SK-N-SH treated with all-trans-retinoic acid at 6 μM for 48 hours (cell line): ENCODE results near the gene SLC41A3.

Experiments
- ATAC-seq: fragments of 200-7000 bp; cut with Tn5 transposase; 3 replicates; pipeline ENCODE4 v1.9.1; 2020; ENCODE audit warnings: mild to moderate bottlenecking, moderate library complexity
- ARNTL ChIP-seq: fragments of 450-650 bp; formaldehyde crosslinking; IDR thresholded peaks from 2 replicates; pipeline ENCODE4 v1.5.0; 2020; ENCODE audit warnings: low read depth, mild to moderate bottlenecking, moderate library complexity, borderline replicate concordance
- BACH2 ChIP-seq: fragments of 250-450 bp; sonication (Bioruptor Pico); IDR thresholded peaks from 2 replicates; pipeline ENCODE4 v1.9.0; 2021; ENCODE audit warnings: mild to moderate bottlenecking, borderline replicate concordance
- CREB5 ChIP-seq: fragments of 250-450 bp; sonication (Bioruptor Pico); IDR thresholded peaks from 2 replicates; pipeline ENCODE4 v1.5.1; 2020; ENCODE audit warnings: low read depth, mild to moderate bottlenecking, moderate library complexity
- CSRNP3 ChIP-seq: fragments of 250-450 bp; sonication (Bioruptor Pico); IDR thresholded peaks from 2 replicates; pipeline ENCODE4 v1.5.1; 2021; ENCODE audit warnings: mild to moderate bottlenecking, moderate library complexity
- ESRRG ChIP-seq: fragments of 250-450 bp; sonication (Bioruptor Pico); IDR thresholded peaks from 2 replicates; pipeline ENCODE4 v1.6.1; 2021; ENCODE audit warnings: mild to moderate bottlenecking
- GLIS3 ChIP-seq: fragments of 250-450 bp; sonication (Bioruptor Pico); IDR thresholded peaks from 2 replicates; pipeline ENCODE4 v1.5.0; 2020; ENCODE audit warnings: mild to moderate bottlenecking, moderate library complexity
- ISL1 ChIP-seq: fragments of 250-450 bp; sonication (Bioruptor Pico); IDR thresholded peaks from 2 replicates; pipeline ENCODE4 v2.1.2; 2022; ENCODE audit warnings: mild to moderate bottlenecking, moderate library complexity
- OSR1 ChIP-seq: fragments of 250-450 bp; sonication (Bioruptor Pico); IDR thresholded peaks from 2 replicates; pipeline ENCODE4 v1.8.0; 2022; ENCODE audit warnings: moderate library complexity, mild to moderate bottlenecking, inconsistent platforms
- PATZ1 ChIP-seq: fragments of 250-450 bp; sonication (Bioruptor Pico); IDR thresholded peaks from 2 replicates; pipeline ENCODE4 v1.8.0; 2020; ENCODE audit warnings: mild to moderate bottlenecking, moderate library complexity, borderline replicate concordance
- POU6F1 ChIP-seq: fragments of 250-450 bp; sonication (Bioruptor Pico); IDR thresholded peaks from 2 replicates; pipeline ENCODE4 v1.8.0; 2021; ENCODE audit warnings: low read depth, mild to moderate bottlenecking, moderate library complexity, borderline replicate concordance
- PPARA ChIP-seq: fragments of 250-450 bp; sonication (Bioruptor Pico); IDR thresholded peaks from 2 replicates; pipeline ENCODE4 v1.5.0; 2020; ENCODE audit warnings: mild to moderate bottlenecking, borderline replicate concordance
- RARB ChIP-seq: fragments of 250-450 bp; sonication (Bioruptor Pico); IDR thresholded peaks from 2 replicates; pipeline ENCODE4 v1.8.0; 2021; ENCODE audit warnings: mild to moderate bottlenecking, moderate library complexity
- SNAI2 ChIP-seq: fragments of 250-450 bp; sonication (Bioruptor Pico); IDR thresholded peaks from 2 replicates; pipeline ENCODE4 v1.5.0; 2020; ENCODE audit warnings: mild to moderate bottlenecking, moderate library complexity
- TCF4 ChIP-seq: fragments of 250-450 bp; sonication (Bioruptor Pico); IDR thresholded peaks from 2 replicates; pipeline ENCODE4 v1.8.0; 2021; ENCODE audit warnings: mild to moderate bottlenecking, moderate library complexity, borderline replicate concordance
- TOX ChIP-seq: fragments of 250-450 bp; sonication (Bioruptor Pico); IDR thresholded peaks from 2 replicates; pipeline ENCODE4 v1.8.0; 2021; ENCODE audit warnings: mild to moderate bottlenecking, moderate library complexity, borderline replicate concordance
- TSHZ2 ChIP-seq: fragments of 250-450 bp; sonication (Bioruptor Pico); IDR thresholded peaks from 2 replicates; pipeline ENCODE4 v1.5.0; 2020; ENCODE audit warnings: mild to moderate bottlenecking, moderate library complexity
- ZC3H10 ChIP-seq: fragments of 250-450 bp; sonication (Bioruptor Pico); IDR thresholded peaks from 2 replicates; pipeline ENCODE4 v1.5.1; 2021; ENCODE audit warnings: mild to moderate bottlenecking, moderate library complexity
- ZFP3 ChIP-seq: fragments of 250-450 bp; sonication (Bioruptor Pico); IDR thresholded peaks from 2 replicates; pipeline ENCODE4 v1.5.0; 2020; ENCODE audit warnings: mild to moderate bottlenecking, moderate library complexity
- ZFP30 ChIP-seq: fragments of 450-650 bp; formaldehyde crosslinking; IDR thresholded peaks from 2 replicates; pipeline ENCODE4 v1.5.0; 2022; ENCODE audit warnings: mild to moderate bottlenecking, moderate library complexity
- ZNF565 ChIP-seq: fragments of 450-650 bp; formaldehyde crosslinking; conservative IDR thresholded peaks from 2 replicates; pipeline ENCODE4 v1.5.0; 2020; ENCODE audit warnings: low read depth, mild to moderate bottlenecking, moderate library complexity
- ZNF70 ChIP-seq: fragments of 450-650 bp; formaldehyde crosslinking; IDR thresholded peaks from 2 replicates; pipeline ENCODE4 v1.5.0; 2020; ENCODE audit warnings: mild to moderate bottlenecking, moderate library complexity
- ZNF8 ChIP-seq: fragments of 450-650 bp; formaldehyde crosslinking; IDR thresholded peaks from 2 replicates; pipeline ENCODE4 v1.5.0; 2020; ENCODE audit warnings: mild to moderate bottlenecking, moderate library complexity

Gene SLC41A3

GRCh38 chr3:126124148-126124868, 40.4 kb upstream of the SLC41A3 start:
- TF ChIP-seq PATZ1 (CRISPR knock-in tag) (no peak), OSR1 (CRISPR knock-in tag) (no peak), POU6F1 (CRISPR knock-in tag) (no peak), BACH2 (CRISPR knock-in tag) (no peak), GLIS3 (CRISPR knock-in tag) (no peak), SNAI2 (CRISPR knock-in tag) (no peak), ZNF70 (CRISPR knock-in tag) (no peak), ESRRG (no peak), ZFP30 (CRISPR knock-in tag) (no peak), ARNTL (no peak), TOX (CRISPR knock-in tag) (no peak), PPARA (CRISPR knock-in tag) (no peak), TSHZ2 (CRISPR knock-in tag) (no peak), ZNF565 (no peak), ZC3H10 (CRISPR knock-in tag) (no peak), CREB5 (no peak)
- no peak for ATAC-seq

GRCh38 chr3:126121632-126122031, 37.7 kb upstream of the SLC41A3 start:
- no peak for TF ChIP-seq ZNF565
- TF ChIP-seq ZFP3 (CRISPR knock-in tag), result no peak
- no peak for TF ChIP-seq ISL1 (CRISPR knock-in tag)
- TF ChIP-seq ZFP30 (CRISPR knock-in tag), result no peak
- no peak for TF ChIP-seq OSR1 (CRISPR knock-in tag)
- TF ChIP-seq PPARA (CRISPR knock-in tag), result no peak
- no peak for TF ChIP-seq PATZ1 (CRISPR knock-in tag)
- no peak for TF ChIP-seq TCF4
- no peak for TF ChIP-seq RARB (CRISPR knock-in tag)
- no peak for TF ChIP-seq ZC3H10 (CRISPR knock-in tag)
- TF ChIP-seq ZNF70 (CRISPR knock-in tag), result no peak
- no peak for TF ChIP-seq ARNTL
- TF ChIP-seq POU6F1 (CRISPR knock-in tag), result no peak
- no peak for TF ChIP-seq CSRNP3 (CRISPR knock-in tag)
- TF ChIP-seq ESRRG, result no peak
- no peak for TF ChIP-seq SNAI2 (CRISPR knock-in tag)
- no peak for TF ChIP-seq ZNF8 (CRISPR knock-in tag)
- TF ChIP-seq CREB5, result no peak
- no peak for ATAC-seq
